H54 (cell line): ENCODE results near the gene LDLR.
"Not testable (repeated sequence)": the region's sequence is repeated elsewhere in the genome, so short reads cannot be mapped to it uniquely, and the experiment has no call there.

ENCODE experiments used
- DNase-seq: peaks from one replicate; pipeline ENCODE4 v3.0.0; 2011; ENCODE audit warnings: low spot score, mixed read lengths; ENCODE audit not compliant: insufficient read length
- FAIRE-seq: peaks from 3 replicates; lab custom pipeline; 2011; peaks lifted over from hg19 to GRCh38; lab: Jason Lieb, UNC
- POLR2A ChIP-seq: IDR thresholded peaks from 2 replicates; pipeline ENCODE4 v1.6.1; 2011; ENCODE audit warnings: low read depth, mild to moderate bottlenecking, low read length

Gene LDLR

DNA sequence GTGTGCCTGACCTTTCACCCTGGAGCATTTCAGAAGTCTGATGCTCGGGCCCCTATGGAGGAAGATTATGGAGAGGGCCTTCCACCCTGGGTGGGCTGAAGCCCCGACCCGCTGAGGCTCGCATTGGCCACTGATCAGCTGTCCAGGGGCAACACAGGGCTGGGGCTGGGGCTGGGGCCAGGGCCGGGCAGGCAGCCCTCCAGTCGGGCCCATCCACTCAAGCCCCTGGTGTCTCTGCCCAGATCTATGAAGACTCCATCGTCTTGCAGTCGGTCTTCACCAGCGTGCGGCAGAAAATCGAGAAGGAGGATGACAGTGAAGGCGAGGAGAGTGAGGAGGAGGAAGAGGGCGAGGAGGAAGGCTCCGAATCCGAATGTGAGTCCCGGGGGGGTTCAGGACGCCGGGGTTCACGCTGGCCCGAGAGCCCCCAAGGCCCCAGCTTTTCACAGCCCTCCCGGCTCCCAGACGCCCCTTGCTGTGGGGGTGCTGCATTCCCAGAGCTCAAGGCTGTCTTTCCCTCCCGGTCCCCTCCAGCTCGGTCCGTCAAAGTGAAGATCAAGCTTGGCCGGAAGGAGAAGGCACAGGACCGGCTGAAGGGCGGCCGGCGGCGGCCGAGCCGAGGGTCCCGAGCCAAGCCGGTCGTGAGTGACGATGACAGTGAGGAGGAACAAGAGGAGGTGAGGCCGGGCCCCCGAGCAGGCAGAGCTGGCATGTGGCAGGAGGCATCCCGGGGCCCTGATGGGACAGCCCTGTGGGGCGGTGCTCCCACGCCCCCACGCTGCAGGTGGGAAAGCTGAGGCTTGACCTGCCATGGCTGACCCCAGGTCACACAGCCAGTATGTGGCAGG lies 29.5 kb upstream of the LDLR start:
- FAIRE-seq: no peak
- DNase-seq: no peak
- no peak for TF ChIP-seq POLR2A

DNA sequence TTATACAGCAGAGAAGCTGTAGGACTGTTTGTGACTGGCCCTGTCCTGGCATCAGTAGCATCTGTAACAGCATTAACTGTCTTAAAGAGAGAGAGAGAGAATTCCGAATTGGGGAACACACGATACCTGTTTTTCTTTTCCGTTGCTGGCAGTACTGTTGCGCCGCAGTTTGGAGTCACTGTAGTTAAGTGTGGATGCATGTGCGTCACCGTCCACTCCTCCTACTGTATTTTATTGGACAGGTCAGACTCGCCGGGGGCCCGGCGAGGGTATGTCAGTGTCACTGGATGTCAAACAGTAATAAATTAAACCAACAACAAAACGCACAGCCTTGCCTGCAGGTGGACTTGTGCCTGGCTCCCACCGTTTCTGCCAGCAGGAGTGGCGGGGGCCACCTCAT lies 27.3 kb upstream of the LDLR start:
- no peak for DNase-seq
- FAIRE-seq: no peak
- no peak for TF ChIP-seq POLR2A

DNA sequence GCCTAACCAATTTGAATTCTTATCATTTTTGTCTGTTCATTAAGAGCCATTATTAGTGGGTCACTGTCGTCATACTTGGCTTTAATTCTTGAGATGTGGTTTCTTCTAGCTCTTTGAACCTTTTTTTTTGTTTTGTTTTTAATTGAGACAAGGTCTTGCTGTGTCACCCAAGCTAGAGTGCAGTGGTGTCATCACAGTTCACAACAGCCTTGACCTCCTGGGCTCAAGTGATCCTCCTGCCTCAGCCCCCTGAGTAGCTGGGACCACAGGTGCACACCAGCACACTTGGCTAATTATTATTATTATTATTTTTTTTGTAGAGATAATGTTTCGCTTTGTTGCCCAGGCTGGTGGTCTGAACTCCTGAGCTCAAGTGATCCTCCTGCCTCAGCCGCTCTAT lies 25.8 kb upstream of the LDLR start:
- TF ChIP-seq POLR2A: no peak
- FAIRE-seq (no peak), DNase-seq (no peak)

DNA sequence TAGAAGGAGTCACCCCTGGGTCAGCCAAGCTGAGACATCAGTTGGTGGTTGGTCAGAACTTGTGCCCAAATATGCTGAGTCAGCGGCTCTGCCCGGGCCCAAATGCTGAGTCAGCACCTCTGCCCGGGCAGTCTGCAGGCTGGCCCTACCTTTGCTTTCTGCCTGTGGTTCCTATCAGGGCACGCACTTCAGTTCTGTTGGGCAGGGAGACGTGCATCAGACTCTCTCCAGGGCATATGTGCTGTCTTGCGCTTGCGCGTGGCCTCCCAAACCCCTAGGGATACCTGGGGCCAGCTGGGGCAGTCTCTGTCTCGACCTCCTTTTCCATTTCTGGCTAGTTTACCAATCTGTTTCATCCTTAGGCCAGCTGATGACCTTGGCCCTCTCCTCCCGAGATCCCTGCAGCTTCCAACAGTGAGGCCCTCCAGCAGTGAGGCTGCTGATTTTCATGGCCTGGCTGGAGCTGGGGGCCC lies 24.4 kb upstream of the LDLR start:
- FAIRE-seq: no peak
- TF ChIP-seq POLR2A: no peak
- DNase-seq: peak; percentile 74

DNA sequence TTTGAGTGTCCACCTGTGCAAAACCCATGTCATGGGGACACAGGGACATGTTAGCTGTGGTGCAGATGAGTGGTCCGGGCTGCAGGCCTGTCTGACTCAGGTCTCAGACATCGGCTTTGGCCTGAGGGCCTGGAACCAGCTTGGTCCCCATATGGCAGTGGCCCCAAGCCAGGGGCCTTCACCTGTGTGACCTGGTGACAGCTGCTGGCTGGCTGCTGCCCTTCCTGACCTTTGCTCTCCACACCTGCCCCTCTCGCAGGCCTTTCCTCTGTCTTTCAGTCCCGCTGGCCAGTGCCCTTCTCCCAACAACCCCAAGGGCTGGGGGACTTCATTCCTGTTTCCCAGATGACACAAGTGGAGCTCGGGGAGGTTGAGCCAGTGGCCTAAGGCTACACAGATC lies 22.9 kb upstream of the LDLR start:
- FAIRE-seq (no peak), DNase-seq (no peak)
- TF ChIP-seq POLR2A: no peak

DNA sequence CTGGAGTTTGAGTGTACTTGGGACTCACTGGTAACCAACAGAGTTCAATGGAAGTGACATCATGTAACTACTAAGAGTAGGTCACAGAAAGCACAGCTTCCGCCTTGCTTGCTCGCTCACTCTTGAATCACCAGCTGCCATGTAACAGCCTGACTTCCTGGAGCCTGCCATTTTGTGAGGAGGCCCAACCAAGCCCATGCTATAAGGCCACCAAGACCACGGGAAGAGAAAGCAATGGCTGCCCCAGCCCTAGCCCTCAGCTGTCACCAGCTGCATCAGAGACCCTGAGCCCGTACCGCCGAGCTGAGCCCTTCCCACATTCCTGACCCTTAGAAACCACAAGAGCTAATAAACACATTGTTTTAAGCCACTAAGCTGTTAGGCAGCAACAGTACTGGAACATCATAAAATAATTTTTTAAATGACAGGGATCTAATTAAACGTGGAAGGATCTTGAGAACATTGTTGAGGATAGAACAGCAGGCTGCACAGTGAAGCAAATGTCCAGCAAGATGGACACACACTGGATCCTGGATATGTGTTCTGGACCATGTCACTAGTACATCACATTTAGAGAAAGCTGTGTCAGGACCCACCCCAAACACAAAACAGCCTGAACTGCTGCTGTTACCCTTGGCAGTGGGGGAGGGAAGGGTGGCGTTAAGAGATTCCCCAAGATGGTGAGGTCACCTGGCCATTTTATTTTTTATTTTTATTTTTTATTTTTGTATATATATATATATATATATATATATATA lies 21.7 kb upstream of the LDLR start:
- TF ChIP-seq POLR2A: no peak
- no peak for DNase-seq
- FAIRE-seq: no peak

DNA sequence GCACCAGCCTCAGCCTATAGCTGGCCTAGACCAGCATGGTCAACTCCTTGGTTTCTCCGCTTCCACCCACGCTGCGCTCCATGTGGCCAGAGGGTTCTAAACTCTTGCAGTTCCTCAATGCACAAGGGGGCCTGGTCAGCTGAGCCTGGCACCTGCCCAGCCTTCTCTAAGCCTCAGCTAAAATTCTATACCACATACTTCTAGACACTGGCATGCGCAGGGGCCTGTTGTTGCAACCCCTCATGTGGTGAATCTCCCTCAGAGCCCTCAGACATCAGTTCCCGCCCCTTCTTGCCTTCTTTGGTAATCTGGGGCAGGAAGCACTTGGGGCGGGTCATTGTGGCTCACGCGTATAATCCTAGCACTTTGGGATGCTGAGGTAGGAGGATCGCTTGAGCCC lies 19.7 kb upstream of the LDLR start:
- DNase-seq (no peak), FAIRE-seq (no peak)
- no peak for TF ChIP-seq POLR2A

DNA sequence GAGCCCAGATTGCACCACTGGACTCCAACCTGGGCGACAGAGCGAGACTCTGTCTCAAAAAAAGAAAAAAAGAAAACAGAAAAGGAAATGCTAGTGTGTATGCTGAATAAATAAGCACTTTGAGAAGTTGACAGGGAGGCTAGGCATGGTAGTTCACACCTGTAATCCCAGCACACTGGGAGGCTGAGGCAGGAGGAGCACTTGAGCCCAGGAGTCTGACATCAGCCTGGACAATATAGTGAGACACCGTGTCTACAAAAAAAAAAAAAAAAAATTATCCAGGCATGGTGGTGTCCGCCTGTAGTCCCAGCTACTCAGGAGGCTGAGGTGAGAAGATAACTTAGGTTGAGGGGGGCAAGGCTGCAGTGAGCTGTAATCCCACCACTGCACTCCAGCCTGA lies 19.1 kb upstream of the LDLR start:
- no peak for FAIRE-seq
- no peak for DNase-seq
- TF ChIP-seq POLR2A: no peak

DNA sequence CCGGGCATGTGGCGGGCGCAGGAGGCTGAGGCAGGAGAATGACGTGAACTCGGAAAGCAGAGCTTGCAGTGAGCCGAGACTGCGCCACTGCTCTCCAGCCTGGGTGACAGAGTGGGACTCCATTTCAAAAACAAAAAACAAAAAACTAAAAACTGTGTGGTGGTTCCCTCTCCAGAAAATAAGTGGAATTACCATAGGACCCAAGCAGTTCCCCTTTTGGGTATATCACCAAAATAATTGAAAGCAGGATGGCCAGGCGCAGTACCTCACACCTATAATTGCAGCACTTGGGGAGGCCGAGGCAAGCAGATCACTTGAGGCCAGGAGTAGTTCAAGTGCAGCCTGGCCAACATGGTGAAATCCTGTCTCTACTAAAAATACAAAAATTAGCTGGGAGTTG lies 15.7 kb upstream of the LDLR start:
- DNase-seq (no peak), FAIRE-seq (no peak)
- TF ChIP-seq POLR2A: no peak

DNA sequence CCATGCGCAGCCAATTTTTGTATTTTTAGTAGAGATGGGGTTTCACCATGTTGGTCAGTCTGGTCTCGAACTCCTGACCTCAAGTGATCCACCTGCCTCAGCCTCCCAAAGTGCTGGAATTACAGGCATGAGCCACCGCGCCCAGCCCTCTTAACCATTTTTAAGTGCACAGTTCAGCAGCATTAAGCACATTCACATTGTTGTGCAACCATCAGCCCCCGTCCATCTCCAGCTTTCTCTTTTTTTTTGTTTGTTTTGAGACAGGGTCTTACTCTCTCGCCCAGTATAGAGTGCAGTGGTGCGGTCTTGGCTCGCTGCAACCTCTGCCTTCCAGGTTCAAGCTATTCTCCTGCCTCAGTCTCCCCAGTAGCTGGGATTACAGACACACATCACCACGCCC lies 12.5 kb upstream of the LDLR start:
- not testable (repeated sequence) for FAIRE-seq, DNase-seq

DNA sequence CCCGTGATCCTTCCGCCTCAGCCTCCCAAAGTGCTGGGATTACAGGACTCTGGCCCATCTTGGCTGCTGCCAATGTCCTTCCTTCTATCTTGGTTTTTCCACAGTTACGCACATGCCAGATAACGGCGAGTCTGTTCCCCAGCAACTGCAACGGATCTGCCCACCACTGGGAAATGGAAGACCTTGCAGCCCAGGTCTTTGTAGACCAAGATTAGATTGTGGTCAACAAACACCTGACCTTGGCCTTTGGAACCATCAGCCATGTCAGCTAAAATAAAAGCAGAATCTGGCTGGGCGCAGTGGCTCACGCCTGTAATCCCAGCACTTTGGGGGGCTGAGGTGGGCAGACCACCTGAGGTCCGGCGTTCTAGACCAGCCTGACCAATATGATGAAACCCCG lies 10.4 kb upstream of the LDLR start:
- FAIRE-seq (no peak), DNase-seq (no peak)
- no peak for TF ChIP-seq POLR2A

DNA sequence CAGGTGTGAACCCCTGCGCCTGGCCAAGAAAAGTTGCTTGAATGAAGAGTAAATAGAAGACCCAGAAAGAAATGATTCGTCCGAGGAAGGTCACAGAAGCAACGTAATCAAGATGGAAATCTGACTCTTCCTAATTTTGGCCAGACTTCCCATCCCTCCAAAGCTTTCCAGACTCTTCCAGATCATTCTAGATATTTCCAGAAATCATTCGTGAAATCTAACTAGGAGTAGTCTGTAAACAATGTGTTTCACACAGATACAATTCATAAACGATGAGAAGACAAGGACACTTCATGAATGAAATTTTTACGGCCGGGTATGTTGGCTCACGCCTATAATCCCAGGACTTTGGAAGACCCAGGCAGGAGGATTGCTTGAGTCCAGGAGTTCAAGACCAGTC lies 9.3 kb upstream of the LDLR start:
- TF ChIP-seq POLR2A: no peak
- DNase-seq: no peak
- no peak for FAIRE-seq

DNA sequence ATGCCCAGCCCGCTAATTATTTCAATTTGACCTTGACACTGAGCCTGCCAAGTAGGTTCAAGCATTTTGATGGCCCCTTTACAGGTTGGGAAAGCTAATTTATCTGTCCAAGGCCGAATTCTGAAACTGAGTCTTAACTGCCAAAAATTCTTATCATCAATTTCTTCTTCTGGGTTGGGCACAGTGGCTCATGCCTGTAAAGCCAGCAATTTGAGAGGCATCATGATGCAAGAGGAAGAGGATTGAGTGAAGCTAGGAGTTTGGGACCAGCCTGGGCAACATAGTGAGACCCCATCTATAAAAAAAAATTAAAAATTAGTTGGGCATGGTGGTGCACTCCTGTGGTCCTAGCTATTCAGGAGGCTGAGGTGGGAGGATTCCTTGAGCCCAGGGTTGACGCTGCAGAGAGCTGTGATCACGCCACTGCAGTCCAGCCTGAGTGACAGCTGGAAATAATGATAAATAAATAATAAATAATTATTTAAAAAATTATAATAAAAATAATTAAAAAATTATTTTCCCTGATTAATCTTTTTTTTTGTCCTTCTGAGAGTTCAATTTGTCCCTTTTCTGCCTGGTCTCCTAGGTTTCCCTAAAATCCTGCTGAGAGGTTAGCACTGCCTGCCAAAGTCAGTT lies 1.3 kb upstream of the LDLR start:
- FAIRE-seq (no peak), DNase-seq (no peak)
- TF ChIP-seq POLR2A: no peak
